Measurements from ENCODE around the gene CD300A.
A peak's percentile ranks its signal among the peaks of the same experiment; 100 is the strongest.
"Not testable (repeated sequence)": the region's sequence is repeated elsewhere in the genome, so short reads cannot be mapped to it uniquely, and the experiment has no call there.

The CD300A gene

DNA sequence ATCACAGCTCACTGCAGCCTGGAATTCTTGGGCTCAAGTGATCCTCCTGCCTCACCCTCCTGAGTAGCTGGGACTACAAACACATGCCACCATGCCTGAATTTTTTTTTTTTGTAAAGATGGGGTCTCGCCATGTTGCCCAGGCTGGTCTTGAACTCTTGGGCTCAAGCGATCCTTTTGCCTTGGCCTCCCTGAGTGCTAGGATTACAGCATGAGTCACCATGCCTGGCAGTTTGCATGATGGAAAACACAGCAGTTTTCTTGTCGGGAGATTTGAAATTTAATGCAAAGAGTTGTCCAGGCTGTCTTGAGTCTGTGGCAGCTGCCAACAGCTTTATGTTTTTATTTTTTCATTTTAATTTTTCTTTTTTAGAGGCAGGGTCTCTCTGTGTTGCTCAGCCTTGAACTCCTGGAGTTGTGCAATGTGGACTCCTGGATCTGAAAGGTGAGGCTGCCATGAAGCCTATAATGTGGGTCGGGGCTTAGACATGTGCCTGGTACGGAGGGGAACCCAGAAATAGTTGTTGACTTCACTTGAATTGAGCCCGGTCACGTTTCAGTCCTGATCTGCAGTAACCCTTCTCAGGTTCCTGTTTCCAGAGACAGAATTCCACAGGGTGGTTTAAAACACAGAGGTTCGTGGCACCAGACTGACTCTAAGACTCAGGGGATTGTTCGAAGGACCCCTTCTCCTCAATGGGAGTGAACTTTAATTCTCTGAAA lies 18.7 kb downstream of the CD300A start:
- DNase-seq: no peak

GRCh38 chr17:74485841-74486240 lies 19.4 kb downstream of the CD300A start:
- no peak for DNase-seq

DNA sequence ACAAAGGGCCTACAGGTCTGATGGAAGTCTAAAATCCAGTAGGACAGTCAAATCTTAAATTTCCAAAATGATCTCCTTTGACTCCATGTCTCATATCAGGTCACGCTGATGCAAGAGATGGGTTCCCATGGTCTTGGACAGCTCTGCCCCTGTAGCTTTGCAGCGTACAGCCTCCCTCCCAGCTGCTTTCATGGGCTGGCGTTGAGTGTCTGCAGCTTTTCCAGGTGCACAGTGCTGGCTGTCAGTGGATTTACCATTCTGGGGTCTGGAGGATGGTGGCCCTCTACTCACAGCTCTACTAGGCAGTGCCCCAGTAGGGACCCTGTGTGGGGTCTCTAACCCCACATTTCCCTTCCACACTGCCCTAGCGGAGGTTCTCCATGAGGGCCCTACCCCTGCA lies 21.8 kb downstream of the CD300A start:
- DNase-seq: not testable (repeated sequence)

DNA sequence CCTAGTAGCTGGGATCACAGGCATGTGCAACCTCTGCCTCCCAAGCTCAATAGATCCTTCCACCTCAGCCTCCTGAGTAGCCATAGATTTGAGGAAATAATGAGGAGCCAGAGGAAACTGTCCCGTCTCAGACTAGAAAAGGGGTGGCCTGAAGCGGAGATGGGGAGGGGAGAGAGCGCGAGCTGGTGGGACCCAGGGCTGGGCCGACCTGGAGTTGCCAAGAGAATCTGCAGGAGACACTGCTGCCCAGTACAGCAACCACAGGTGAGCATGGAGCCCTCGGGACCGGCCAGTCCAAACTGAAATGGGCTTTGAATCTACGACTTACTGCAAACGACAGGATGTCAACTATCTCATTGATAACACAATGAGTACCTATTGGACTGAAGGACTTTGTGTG lies 24.3 kb downstream of the CD300A start:
- no peak for DNase-seq

DNA sequence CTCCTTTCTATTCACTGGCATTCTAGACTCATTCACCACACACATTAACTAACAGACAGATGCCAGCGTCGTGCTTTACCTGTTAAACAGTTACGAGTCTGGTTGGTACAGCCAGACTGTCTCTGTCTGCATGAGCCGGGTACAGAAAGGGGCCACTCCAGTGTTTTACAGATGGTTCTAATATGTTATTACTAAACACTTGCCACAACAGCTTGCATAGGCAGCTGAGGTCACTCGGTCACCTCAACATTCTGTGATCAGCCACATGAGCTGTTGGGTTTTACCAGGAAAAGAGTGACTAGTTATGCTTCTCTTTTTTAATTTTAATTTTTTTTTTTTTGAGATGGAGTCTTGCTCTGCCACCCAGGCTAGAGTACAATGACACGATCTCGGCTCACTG lies 25.2 kb downstream of the CD300A start:
- DNase-seq: no peak

DNA sequence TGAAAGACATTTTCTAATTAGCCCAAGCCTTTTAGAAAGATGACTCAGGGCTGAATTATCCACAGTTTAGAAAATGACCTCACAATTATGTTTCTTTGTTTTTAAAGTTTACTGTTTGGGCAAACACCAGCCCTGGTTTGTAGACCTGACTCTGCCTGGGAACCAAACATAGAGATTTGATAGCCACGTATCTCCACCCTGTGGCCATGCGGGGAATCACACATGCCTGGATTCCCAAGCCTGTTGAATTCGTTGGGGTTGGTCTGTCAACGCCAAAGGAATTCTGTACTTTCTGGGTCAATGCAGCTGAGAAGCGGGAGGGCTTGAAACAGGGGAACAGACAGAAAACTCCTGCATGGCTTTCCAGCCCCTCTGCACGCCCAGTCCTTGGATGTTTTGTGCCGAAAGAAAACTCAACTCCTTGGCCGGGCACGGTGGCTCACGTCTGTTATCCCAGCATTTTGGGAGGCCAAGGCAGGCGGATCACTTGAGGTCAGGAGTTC lies 26.9 kb downstream of the CD300A start:
- peak; percentile 29 to 65 (median 56) for DNase-seq

GRCh38 chr17:74497471-74497870 lies 31.0 kb downstream of the CD300A start:
- no peak for DNase-seq

GRCh38 chr17:74499992-74500391 lies 33.6 kb downstream of the CD300A start:
- no peak for DNase-seq

GRCh38 chr17:74502861-74503260 lies 36.4 kb downstream of the CD300A start:
- DNase-seq: no peak

DNA sequence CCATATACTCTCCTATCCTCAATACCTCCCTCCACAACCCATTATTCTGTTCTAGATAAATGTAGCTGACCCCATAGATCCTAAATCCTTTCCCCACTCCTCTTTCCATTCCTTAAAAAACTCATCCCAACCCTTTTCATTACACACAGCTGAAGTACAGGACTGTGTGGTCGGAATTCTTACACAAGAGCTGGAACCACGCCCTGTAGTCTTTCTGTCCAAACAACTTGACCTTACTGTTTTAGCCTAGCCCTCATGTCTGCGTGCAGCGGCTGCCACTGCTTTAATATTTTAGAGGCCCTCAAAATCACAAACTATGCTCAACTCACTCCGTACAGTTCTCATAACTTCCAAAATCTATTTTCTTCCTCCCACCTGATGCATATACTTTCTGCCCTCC lies 37.5 kb downstream of the CD300A start:
- not testable (repeated sequence) for DNase-seq

GRCh38 chr17:74508156-74508555 lies 41.7 kb downstream of the CD300A start:
- no peak for DNase-seq

DNA sequence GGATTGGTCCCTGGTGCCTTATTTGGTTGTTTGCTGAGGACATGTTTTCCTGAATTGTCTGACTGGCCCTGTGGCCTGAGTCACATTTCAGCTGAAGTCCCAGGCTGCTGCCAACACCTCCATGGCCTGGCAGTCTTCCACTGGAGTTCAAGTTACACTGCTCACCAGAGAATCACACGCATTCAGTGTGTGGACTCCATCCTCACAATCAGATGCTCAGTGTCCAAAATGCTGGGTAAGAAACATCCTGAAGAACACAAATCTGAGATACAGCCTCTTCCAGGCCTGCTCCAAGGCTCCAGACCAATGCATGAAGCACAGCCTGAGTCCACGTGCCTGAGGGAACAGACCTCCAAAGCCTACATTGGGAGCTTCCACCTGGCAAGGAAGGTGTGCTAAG lies 45.6 kb downstream of the CD300A start:
- no peak for DNase-seq

GRCh38 chr17:74512624-74513091 lies 46.2 kb downstream of the CD300A start:
- DNase-seq: no peak

- peak; percentile 26 to 68 (median 30) for DNase-seq
Measured at GRCh38 chr17:74513987-74514631, 47.7 kb downstream of the CD300A start.

- peak in 2 of 5 donors; percentile 33 to 57 for DNase-seq
Measured at GRCh38 chr17:74514632-74515334, 48.3 kb downstream of the CD300A start.

DNA sequence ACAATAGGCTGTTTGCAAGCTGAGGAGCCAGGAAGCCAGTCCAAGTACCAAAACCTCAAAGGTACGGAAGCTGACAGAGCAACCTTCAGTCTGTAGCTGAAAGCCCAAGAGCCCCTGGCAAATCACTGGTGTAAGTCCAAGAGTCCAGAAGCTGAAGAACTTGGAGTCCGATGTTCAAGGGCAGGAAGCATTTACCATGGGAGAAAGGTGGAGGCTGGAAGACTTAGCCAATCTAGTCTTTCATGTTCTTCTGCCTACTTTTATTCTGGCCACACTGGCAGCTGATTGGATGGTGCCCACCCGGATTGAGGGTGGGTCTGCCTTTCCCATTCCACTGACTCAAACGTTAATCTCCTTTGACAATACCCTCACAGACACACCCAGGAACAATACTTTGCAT lies 49.5 kb downstream of the CD300A start:
- no peak for DNase-seq

- DNase-seq: no peak
Measured at GRCh38 chr17:74516561-74517328, 50.3 kb downstream of the CD300A start.

DNA sequence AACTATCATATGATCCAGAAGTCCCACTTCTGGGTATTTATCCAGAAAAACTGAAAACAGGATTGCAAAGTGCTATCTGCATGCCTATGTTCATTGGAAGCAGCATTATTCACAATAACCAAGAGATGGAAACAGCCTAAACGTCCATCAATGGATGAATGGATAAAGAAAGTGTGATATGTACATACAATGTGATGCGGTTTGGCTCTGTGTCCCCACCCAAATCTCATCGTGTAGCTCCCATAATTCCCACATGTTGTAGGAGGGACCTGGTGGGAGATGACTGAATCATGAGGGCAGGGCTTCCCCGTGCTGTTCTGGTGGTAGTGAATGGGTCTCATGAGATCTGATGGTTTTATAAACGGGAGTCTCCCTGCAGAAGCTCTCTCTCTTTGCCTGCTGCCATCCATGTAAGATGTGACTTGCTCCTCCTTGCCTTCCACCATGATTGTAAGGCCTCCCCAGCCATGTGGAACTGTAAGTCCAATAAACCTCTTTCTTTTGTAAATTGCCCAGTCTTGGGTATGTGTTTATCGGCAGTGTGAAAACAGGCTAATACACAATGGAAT lies 52.1 kb downstream of the CD300A start:
- not testable (repeated sequence) for DNase-seq

DNA sequence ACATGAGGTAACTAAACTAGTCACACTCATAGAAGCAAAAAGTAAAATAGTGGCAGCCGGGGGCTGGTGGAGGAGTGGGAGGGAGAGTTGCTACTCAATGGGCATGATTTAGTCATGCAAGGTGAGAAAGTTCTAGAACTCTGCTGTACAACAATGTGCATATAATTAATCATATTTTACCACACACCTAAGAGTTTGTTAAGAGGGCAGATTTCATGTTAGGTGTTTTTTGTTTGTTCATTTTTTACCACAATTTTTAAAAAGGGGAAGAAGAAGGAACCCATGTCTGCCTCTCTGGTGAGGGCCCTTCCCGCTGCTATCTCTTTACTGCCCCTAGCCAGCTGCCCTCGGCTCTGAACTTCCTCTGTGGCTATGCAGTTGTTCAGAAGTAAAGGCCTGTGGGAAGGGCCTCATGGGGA lies 53.6 kb downstream of the CD300A start:
- no peak for DNase-seq

GRCh38 chr17:74520790-74521480 lies 54.5 kb downstream of the CD300A start:
- DNase-seq: no peak

DNA sequence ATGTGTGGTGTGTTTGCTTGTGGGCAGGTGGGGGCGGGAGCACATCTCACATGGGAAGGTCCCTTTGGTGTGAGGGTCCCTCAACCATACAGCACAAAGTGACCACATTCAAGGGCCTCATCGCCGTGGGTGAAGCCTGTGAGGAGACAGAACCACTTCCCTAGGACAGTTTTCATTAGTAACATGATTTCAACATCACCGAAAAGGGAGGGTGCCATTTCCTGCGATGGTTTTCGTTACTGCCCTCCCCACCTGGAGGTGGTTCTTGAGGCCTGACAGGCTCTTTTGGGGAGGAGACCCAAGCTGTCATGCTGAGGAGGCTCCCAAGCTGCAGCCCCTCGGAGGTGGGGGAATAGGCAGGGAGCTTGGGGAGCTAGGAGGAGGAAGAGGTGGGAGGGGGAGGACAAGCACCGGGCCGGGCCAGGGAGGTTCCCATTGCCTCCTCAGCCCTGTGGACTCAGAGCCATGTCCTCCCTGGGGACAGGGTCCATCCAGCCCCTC lies 55.3 kb downstream of the CD300A start:
- DNase-seq: peak in 1 of 5 donors; percentile 18
